Right ventricle myocardium superior (tissue), 1 donor: ENCODE results near the gene CABLES1. TPM values are rescaled to one million over a fixed set of nuclear protein-coding genes. Genes with fewer than 3 reads are reported as not detected.
"Not testable (repeated sequence)": the region's sequence is repeated elsewhere in the genome, so short reads cannot be mapped to it uniquely, and the experiment has no call there.

Experiments
- ATAC-seq: fragments of 200-7000 bp; cut with Tn5 transposase; one replicate; pipeline ENCODE4 v1.9.1; 2020; ENCODE audit warnings: mild to moderate bottlenecking; ENCODE audit not compliant: poor library complexity
- DNase-seq: peaks from one replicate; pipeline ENCODE4 v3.0.0-alpha.2; 2020
- intact Hi-C: fragments of 100-400 bp; cut with DNase I; formaldehyde crosslinking; loops from one replicate; pipeline ENCODE4 v1.11.2; 2022
- total RNA-seq: library from RNA; stranded (reverse); fragmentation: NEBNext Ultra II Directional; extraction: Animal tissue kit (Norgen Biotek cat#: 25700); gene quantifications from one replicate; pipeline ENCODE4 v1.2.1, GENCODE V29; 2021
- donor health status: DM: no; HTN: yes; CAD: no; lungs with severe emphysema.

Gene CABLES1
- total RNA-seq, 1 donor from 2014 or later = 3.3 TPM

DNA sequence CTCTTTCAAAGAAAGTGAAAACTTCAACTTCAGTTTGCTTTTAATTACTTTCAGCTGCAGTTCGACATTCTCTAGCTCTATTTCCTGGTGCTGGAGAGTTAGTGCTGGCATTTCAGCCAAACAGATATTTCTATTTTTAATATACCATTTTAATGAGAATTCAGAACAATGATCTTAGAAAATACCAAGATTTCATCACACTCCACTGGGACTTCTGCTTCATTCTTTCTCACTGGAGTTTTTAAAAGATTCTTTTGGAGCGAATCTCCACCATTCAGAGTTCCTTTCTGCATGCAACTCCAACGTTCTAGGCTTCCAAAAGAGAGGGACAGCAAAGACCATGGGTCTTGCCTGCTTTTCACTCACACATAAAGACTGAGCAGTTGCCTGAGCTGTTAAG, 94.2 kb downstream of the CABLES1 start:
- ATAC-seq = no peak
- intact Hi-C loops = no loop called here
- no peak for DNase-seq

DNA sequence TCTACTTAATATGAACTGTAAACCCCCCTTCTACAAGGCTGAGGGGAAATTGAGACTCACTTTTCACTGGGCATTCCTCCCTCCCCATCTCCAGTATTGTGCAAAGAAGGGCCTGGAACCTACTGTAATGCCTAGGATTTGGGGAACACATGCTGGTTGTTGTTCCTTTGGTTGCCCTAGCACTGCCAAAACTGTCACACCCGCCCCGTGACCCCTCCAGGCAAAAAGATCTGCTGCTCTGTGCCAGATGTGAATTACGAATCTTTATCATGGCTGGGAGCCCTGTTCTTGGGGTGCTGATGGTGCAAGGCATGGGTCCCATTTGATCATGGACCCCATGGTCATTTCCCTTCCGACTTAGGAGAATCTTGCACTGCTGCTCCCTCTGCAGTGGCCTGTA, 95.4 kb downstream of the CABLES1 start:
- ATAC-seq = peak; percentile 12
- peak; percentile 53 for DNase-seq
- intact Hi-C loops = no loop called here

DNA sequence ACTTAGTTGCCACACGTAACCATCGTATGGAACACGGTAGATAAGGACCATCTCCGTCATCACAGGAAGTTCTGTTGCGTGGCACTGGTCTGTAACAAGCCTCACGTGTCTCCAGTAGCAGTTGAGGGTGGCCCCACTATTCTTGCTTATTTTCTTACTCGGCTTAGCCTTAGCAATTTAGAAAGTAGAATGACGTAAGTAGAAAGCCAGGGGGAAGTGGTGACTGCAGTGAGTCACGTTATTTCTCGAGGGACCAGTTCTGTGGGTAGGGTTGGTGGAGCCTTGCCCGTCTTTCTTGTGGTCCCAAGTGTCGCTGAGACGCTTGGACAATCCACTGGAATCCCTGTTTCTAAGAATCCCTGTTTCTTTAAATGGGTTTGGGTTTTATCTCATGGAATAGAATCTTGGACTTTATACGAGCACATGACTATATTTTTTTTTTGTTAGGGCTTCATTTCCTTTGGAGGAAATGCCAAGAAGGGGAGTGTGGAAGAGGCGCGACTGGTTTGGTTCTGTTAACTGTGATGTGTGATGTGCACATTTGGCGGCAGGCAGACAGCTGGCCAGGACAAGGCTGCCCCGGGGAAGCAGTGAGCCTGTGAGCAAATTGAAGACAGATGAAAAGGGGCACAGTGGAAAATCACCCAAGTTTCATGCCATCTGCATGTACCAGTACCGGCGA, 96.2 kb downstream of the CABLES1 start:
- DNase-seq (peak; percentile 75), ATAC-seq (peak; percentile 76)
- intact Hi-C loops = no loop called here

DNA sequence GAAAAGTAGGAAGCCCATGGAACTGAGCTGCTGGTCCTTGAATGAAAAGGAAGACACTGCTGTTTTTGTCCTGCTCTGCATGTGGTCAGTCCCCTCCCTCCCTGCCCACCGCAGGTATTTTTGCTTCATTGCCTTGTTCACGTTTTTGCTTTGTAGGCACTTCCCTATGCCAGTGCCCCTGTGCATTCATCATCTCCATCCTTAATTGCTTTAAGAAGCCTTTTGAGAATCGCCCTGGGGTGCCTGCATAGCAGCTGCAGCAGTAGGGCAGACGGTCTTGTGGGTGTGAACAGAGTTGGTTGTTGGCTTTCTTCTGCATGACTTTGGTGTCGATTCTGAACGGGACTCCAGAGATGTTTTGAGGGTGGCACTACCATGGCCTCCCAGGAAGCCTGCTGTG, 97.0 kb downstream of the CABLES1 start:
- ATAC-seq (no peak), DNase-seq (no peak)
- intact Hi-C loops = no loop called here

DNA sequence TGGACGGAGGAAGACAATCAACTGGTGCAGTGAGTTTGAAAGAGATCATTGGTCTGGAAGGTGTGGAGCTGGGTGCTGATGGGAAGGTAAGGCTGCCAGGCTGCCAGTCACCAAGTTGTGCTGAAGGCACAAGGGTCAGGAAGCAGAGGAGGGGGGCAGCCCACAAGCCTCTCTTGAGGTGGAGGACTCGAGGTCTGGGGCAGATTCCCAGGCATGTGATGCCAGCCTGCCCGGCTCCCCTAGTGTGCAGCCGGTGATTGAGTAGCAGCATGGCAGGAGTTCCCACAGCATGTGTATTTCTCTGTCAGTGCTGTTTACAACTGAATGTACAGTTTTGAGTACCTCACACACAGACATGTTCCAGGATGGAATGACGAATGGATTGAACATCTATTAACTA, 99.3 kb downstream of the CABLES1 start:
- DNase-seq (no peak), ATAC-seq (no peak)
- intact Hi-C loops = no loop called here

DNA sequence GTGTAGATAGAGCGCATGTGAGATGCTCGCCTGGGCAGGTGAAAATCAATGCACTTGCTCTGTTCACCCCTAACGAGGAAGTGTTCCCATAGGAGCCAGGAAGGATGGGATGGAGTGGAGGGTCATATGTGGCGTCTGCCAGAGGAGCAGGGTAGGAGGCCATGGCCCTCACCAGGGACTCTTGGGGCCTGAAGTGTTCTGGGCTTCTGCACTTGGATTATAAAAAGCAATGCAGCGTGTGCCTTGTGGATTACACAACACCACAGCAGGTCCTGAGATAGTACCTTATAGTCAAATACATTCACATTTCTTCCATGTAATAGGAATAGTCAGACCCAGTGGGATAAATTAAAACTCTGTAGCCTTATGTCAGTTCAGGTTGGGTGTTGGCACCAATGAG, 100.1 kb downstream of the CABLES1 start:
- DNase-seq (no peak), ATAC-seq (no peak)
- intact Hi-C loops = no loop called here

DNA sequence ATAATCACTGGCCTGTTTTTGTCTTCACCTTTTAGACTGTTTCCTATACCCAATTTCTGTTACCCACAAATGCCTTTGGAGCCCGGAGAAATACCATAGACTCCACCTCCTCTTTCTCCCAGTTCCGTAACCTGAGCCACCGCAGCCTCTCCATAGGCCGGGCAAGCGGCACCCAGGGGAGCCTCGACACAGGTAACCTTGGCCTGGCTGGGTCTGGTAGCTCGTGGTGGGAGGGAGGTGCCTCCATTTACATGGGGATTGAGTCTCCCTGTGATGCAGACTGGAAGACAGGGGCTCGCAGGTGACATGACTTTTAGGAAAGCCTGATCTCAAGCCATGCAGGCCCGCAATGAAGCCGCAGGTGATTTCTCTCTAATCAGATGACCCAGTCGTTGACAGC, 100.6 kb downstream of the CABLES1 start:
- intact Hi-C loops = no loop called here
- ATAC-seq (no peak), DNase-seq (no peak)

DNA sequence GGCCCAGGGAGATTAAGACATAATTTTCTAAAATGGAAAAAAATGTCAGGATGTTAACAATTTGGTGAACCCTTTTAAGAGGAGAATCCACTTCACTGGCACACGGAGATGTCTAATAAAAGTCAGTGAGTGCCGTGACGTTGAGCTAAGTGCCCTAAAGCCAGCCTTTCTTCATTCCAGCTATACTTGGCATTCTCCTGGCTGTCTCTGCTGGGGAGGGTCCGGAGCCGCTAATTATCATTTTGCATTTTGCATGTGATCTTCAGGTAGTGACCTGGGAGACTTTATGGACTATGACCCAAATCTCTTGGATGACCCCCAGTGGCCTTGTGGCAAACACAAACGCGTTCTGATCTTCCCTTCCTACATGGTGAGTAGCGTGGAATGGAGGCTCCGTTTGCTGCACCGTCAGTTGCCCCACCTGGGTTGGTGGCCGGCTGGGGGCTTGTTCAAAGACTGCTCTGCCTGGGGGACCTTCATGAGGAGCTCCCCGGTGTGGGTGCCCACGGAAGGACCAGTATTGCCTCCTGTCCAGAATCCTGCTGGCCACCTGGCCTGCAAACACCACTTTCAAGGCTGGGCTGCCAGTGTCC, 101.7 kb downstream of the CABLES1 start:
- intact Hi-C loops = no loop called here
- DNase-seq (no peak), ATAC-seq (no peak)

DNA sequence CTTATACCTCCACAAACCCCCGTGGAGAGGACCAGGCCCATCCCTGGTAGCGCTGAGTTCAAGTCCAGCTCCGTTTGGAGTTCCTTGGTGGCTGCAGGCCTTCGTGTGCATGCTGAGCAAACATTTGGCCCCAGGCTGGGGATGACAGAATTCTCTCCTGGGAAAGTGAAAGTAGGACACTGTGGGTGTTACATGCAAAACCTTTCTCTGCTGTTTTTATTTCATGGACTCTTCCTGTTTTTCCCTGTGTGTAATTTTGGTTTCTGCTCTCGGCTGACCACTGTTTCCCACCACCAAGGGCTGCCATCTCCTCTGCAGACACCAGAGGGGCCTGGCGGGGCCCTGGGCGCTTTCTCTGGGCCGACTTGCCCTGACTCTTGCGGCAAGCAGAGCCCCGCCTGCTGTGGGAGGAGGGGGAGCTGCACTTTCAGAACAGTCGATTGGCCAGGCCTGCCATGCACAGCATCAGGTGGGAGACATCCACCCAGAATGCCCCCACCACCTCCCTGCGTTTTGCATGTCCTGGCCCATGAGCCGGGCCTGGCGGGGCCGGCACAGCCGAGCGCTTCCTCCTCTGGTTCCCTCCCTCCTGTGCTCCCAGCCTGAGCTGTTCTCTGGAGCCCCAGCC, 102.4 kb downstream of the CABLES1 start:
- peak; percentile 84 for ATAC-seq
- intact Hi-C loops = no loop called here

DNA sequence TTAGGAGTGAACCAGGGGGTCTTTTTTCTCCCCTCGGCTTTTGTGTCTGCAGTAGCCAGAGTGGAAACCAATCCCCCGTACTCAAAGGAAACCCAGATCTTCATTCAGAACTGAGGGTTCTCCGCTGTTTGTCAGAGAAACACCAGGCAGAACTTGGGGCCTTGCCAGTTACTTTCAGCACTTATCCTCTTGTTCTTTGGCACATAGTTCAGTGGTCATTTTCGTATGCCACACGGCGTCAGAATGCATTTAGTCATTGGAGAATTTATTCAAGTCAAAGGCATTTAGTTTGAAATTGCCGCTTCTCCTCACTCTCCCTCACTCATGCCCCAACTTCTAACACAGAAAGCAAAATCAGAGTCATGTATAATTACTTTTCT, 102.9 kb downstream of the CABLES1 start:
- intact Hi-C loops = no loop called here
- DNase-seq (no peak), ATAC-seq (peak; percentile 70)

More for the DNA sequence above, 102.4 kb downstream of the CABLES1 start:
- peak; percentile 67 for DNase-seq

DNA sequence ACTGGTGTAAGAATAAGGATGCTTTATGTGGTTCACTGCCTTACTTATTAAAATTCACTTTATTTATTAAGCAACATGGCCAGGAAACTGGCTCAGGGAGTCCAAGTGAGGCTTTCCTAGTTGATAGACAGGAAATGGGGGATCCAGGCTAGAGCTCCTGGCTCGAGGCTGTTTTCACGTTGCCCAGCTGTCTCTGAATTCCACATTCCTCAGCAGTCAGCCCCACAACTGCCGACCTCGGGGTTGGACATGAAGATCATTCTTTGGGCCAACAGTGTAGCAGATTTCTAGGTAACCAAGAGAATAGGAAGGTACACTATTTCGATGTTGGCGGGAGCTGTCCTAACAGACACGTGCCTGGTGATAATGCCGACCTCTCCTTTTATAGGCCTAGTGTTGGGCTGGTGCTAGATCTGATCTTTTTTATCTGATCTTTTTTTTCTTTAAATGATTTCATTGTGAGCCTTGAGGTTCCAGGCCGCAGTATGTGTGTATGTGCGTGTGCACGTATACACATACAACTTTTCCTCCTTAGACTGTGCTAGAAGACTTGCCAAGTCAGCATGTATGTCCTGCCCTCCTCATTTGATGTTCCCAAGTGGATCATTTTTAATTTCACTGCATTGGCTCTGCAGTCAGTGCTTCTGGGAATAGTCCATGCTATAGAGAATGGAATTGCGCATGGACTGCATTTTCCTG, 103.5 kb downstream of the CABLES1 start:
- ATAC-seq = peak; percentile 18
- intact Hi-C loops = no loop called here
- no peak for DNase-seq

DNA sequence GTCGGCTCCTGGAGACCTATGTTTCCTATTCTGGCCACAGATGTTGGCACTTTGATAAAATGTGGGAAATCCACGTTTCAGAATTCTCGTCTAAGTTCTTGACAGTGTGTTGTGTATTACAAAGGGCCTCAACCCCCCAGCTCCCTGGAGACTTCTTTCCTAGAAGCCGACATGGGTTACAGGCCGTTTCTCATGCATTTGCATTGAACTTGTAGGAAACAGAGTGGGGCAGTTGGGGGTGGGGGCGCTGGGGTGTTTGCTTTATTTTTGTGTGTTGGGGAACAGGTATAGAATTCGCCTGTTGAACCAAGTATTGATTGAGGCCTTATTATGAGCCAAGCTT, 104.0 kb downstream of the CABLES1 start:
- intact Hi-C loops = no loop called here
- DNase-seq = no peak
- ATAC-seq = no peak

DNA sequence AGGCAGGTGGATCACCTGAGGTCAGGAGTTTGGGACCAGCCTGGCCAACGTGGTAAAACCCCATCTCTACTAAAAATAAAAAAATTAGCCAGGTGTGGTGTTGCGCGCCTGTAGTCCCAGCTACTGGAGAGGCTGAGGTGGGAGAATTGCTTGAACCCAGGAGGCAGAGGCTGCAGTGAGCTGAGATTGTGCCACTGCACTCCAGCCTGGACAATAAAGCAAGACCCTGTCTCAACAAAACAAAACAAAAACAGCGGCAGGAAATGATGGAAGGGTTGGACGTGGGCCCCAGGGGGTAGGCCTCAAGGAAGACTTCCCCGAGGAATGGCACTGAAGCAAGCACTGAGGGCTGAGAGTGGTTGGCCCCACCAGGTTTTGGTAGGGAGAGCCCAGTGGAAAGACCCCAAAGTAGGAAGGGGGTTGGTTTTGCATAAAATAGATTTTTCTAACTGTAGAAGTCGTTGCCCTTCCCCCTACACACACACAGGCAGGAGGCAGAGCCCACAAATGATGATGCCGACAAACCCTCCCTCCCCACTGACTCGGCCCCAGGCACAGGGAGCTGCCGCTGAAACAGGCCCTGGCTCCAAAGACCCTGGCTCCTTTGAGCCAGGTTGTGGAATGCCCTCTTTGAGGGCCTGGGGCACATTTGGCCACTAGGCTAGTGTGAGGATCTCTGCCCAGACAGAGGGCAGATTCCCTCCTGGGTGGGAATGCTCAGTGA, 104.8 kb downstream of the CABLES1 start:
- DNase-seq (no peak), ATAC-seq (no peak)
- intact Hi-C loops = no loop called here

DNA sequence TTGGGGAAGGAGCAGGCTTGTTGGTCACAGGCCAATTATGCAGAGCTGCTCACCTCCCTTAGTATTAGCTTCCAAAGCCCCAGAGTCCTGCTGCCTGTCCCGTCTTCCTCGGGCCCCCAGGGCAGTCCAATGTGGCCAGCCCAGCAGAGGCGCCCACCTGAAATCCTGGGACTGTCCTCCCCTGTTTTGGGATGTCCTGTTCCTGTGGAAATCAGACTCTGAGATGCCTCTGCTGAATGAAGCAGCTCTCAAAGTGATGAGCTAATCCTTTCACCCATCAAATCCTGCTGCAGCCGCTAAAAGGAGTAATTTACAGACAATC, 105.3 kb downstream of the CABLES1 start:
- DNase-seq (no peak), ATAC-seq (no peak)
- intact Hi-C loops = no loop called here

DNA sequence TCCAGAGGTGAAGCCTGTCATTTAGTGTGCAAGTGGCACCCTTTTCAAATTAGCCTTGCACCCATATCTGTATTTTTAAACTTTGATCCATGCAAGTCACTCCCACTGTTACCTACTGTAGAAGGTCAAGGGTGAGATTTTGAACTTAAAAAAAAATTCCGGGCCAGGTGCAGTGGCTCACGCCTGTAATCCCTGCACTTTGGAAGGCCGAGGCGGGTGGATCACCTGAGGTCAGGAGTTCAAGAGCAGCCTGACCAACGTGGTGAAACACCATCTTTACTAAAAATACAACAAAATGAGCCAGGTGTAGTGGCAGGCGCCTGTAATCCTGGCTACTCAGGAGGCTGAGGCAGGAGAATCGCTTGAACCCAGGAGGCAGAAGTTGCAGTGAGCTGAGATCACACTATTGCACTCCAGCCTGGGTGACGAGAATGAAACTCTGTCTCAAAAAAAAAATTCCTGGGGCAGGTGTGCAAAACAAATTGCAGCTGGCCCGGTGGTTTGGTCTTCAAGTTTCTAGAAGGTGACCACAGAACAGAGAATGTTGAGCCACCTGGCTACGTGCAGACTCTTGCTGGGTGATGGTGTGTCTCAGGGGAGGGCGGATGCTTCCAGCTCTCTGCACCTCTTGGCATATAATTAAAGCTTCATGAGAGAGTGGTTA, 106.7 kb downstream of the CABLES1 start:
- intact Hi-C loops, DNase-seq, ATAC-seq: not testable (repeated sequence)

DNA sequence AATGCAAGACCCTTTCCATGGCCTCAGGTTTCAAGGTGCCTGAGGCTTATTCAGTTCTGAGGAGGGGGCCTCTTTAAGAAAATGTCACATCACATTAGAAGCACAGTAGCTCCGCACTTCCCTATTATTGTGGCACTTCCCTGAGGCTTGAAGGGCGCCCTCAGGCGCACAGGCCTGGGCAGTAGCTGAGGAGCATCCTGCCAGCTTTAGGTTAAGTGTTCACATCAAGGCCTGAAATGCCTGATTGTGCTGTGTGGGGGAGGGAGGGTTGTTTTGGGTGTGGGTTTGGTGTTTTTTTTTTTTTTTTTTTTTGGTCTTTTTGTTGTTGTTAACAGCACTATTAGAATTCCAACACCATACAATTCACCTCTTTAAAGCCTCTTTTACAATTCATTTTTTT, 107.9 kb downstream of the CABLES1 start:
- intact Hi-C loops = no loop called here
- no peak for ATAC-seq
- DNase-seq = no peak

DNA sequence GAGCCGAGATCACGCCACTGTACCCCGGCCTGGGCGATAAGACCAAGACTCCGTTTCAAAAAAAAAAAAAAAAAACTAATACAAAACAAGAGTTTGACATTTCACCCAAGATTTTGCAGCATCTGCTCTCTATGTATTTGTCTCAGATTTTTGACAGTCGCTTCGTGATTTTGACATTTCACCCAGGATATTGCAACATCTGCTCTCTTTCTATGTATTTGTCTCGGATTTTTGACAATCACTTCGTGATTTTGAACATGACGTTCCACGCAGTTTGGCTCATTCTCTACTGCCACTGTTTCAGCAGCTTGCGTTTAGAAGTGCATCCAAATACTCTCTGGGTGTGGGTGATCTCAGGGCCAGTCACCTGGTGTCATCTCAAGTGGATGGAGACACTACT, 108.5 kb downstream of the CABLES1 start:
- peak; percentile 4 for DNase-seq
- ATAC-seq = no peak
- intact Hi-C loops = no loop called here

DNA sequence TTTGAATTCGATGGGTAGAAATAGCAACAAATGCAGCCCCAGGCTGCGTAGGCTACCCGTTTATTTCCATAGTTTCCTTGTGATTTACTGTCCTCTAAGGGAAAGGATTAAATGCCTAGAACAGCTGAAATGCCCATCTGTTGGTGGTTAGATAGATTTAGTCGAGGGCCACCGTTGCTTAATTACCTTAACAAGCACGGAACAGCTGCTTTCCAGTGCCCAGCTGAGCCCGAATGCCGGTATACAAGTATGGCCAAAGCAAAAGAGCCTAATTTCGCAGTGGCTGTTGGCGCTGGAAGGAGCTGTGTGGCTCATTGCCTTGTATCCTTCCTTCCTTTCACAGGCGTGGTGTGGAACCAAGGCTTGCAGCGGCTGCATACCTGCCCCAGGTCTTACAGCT, 109.1 kb downstream of the CABLES1 start:
- ATAC-seq (no peak), DNase-seq (no peak)
- intact Hi-C loops = no loop called here

DNA sequence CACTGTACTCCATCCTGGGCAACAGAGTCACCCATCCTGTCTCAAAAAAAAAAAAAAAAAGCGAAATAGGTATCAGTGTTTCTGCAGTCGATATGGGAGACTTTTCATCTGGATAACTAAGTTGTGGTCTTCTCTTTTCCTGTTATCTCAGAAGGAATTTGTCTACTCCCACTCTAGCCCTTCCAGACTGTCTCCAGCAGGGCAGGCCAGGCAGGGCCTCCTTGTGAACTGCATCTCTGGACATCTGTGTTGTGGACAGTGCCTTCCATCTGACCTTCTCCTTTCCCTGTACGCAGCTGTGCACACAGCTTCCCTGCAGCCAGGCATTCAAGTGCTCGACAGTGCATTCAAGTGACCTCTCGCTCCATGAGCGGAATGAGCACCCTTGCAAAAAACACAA, 110.2 kb downstream of the CABLES1 start:
- no peak for DNase-seq
- no peak for ATAC-seq
- intact Hi-C loops = no loop called here
